ENCODE data around the gene BBS7. TPM values are rescaled to one million over a fixed set of nuclear protein-coding genes. Genes with fewer than 3 reads are reported as not detected.
A peak's percentile ranks its signal among the peaks of the same experiment; 100 is the strongest.

The BBS7 gene
- total and polyA plus RNA-seq, 10 of the 15 experiments (the other 5 are each of a cell fraction or from before 2014, with no cell fraction given) = 5.2 to 15.2 (median 9.0) TPM

GRCh38 chr4:121823505-121824170, 46.6 kb downstream of the BBS7 start, which contains the start of gene CCNA2:
TSS of gene CCNA2 (minus strand) at chr4:121823883. CDS start at chr4:121823628, 255 bp downstream.
- Histone ChIP-seq H3K4me3 (peak within 1 kb of the TSS; percentile 100), H3K27me3 (replicated peaks in 1 of 2; ENCODE audit: control insufficient read depth in 2 of 2, insufficient read depth in 2 of 2, low read length in 1 of 2) (no peaks in the 10 kb centered on the region), H4K20me1 (ENCODE audit: control insufficient read depth, insufficient read depth) (no peaks in the 10 kb centered on the region), H3K9me3 (replicated peaks; ENCODE audit: control insufficient read depth, insufficient read depth, low read length) (no peaks in the 10 kb centered on the region), H2AFZ (ENCODE audit: control insufficient read depth, low read depth, low read length) (peak within 1 kb of the TSS; percentile 96), H3K4me1 (ENCODE audit: control insufficient read depth, insufficient read depth, low read length) (no peaks in the 10 kb centered on the region), H3K79me2 (ENCODE audit: control insufficient read depth, insufficient read depth, low read length) (peaks cover 44% of the 10 kb centered on the region), H3K4me2 (ENCODE audit: control insufficient read depth, insufficient read depth) (peak within 1 kb of the TSS; percentile 80), H3K27ac (ENCODE audit: control insufficient read depth, insufficient read depth) (peak within 1 kb of the TSS; percentile 89), H3K36me3 (ENCODE audit: control insufficient read depth in 2 of 2, insufficient read depth in 2 of 2, low read length in 1 of 2) (peaks cover 0 to 4% of the 10 kb centered on the region in 2 experiments; a peak in 1 of 4 replicates), H3K9ac (ENCODE audit: control insufficient read depth, insufficient read depth, low read length) (peak within 1 kb of the TSS; percentile 75)
- ChIA-PET RAD21 (ENCODE audit: unreplicated experiment) (interaction anchor here (0.7 to 2.2 kb wide), 8 partner anchors 8 to 361 kb away, joined by 3 to 10 read pairs (median 4); partner anchors contain the start of genes BBS7 and EXOSC9), CTCF (interaction anchor here (1.0 to 1.6 kb wide), 5 partner anchors 19 to 99 kb away, joined by 3 to 7 read pairs (median 3); no protein-coding TSS in a partner anchor), SMC1A (ENCODE audit: uncharacterized antibody, unreplicated experiment) (interaction anchor here (0.6 to 1.9 kb wide), 10 partner anchors 10 to 96 kb away, joined by 3 to 12 read pairs (median 4); partner anchors contain the start of gene BBS7), POLR2A (interaction anchor here (0.9 to 3.3 kb wide), 5 partner anchors 15 to 47 kb away, joined by 4 to 16 read pairs (median 7); partner anchors contain the start of genes BBS7 and EXOSC9)
- WGBS (ENCODE audit: insufficient coverage, insufficient replicate concordance, low lambda C conversion rate, missing lambda C conversion rate) = 1% methylated on average over 62 of the region's 63 CpGs
- DNase-seq (ENCODE audit: low read depth, low spot score) = peak; percentile 83
- intact Hi-C loops (cut with micrococcal nuclease; ENCODE audit: unreplicated experiment) = no loop called here
- peak; percentile 94 for ATAC-seq
- in situ Hi-C loops (cut with MboI) = no loop called here
- peak; percentile 90 for FAIRE-seq
- BruUV-seq (replicated peaks) = no TSS peak
- peak; percentile 99 for TF ChIP-seq HDAC2 (IDR thresholded peaks at IDR 0.05)
- 0 out of 2 replicates have a peak, but pooled peaks have one; percentile 6 for TF ChIP-seq PAX5 (IDR thresholded peaks at IDR 0.05; ENCODE audit: borderline replicate concordance, low read depth, low read length)
- peak; percentile 85 for TF ChIP-seq POLR2AphosphoS5 (IDR thresholded peaks at IDR 0.05; ENCODE audit: low read length)
- TF ChIP-seq CEBPZ (IDR thresholded peaks at IDR 0.05; ENCODE audit: low read depth, low read length) = 0 out of 2 replicates have a peak, but pooled peaks have one; percentile 35
- TF ChIP-seq ZNF274 (IDR thresholded peaks at IDR 0.05; ENCODE audit: insufficient read depth, insufficient read length) = no peak
- TF ChIP-seq RELB (IDR thresholded peaks at IDR 0.05; ENCODE audit: low read depth) = peak; percentile 87
- TF ChIP-seq FOS (IDR thresholded peaks at IDR 0.05; ENCODE audit: borderline replicate concordance, extremely low read depth, insufficient read length) = no peak
- no peak for TF ChIP-seq WRNIP1 (IDR thresholded peaks at IDR 0.05; ENCODE audit: borderline replicate concordance, low read depth, low read length)
- TF ChIP-seq TCF7 (IDR thresholded peaks at IDR 0.05; ENCODE audit: borderline replicate concordance) = no peak
- TF ChIP-seq BRCA1 (IDR thresholded peaks at IDR 0.05; ENCODE audit: low read depth, low read length) = 0 out of 2 replicates have a peak, but pooled peaks have one; percentile 31
- peak; percentile 54 for TF ChIP-seq PKNOX1 (IDR thresholded peaks at IDR 0.05)
- peak; percentile 98 for TF ChIP-seq MXI1 (IDR thresholded peaks at IDR 0.05; ENCODE audit: low read depth, low read length)
- TF ChIP-seq ZNF622 (IDR thresholded peaks at IDR 0.05) = no peak
